ENCODE data around the gene INTS4. TPM values are rescaled to one million over a fixed set of nuclear protein-coding genes. Genes with fewer than 3 reads are reported as not detected.

INTS4 gene
- total and polyA plus RNA-seq, 2 of the 4 experiments (the other 2 are of a cell fraction), result 24.0 to 52.5 TPM

DNA sequence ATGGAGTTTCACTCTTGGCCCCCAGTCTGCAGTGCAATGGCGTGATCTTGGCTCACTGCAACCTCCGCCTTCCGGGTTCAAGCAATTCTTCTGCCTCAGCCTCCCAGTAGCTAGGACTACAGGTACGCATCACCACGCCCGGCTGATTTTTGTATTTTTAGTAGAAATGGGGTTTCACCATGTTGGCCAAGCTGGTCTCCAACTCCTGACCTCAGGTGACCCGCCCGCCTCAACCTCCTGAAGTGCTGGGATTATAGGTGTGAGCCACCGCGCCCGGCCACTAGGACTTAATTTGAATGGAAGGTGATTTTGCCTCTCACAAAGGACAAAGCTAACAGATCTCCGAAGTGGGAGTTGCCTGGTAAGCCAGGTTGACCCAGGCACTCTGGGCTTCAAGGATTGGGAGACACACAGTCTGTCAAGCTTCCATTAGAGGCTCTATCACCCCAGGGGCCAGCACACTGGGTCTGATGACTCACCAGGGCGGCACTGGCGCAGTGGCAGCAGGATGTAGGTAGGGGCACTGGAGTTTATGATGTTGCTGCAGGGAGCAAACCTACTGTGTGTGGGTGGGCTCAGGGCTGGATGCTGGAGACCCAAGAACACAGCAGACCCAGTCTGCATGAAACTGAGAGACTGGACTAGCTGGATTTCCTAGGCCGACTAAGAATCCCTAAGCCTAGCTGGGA lies 46.4 kb upstream of the INTS4 start:
- peak overlapping the region; percentile 97 for H2BK20ac ChIP-seq (ENCODE audit: low read depth, low read length)
- H2BK5ac ChIP-seq (ENCODE audit: low read depth, low read length, poor library complexity, severe bottlenecking), result peak overlapping the region; percentile 96
- H4K91ac ChIP-seq (ENCODE audit: insufficient read depth, low read depth, low read length), result peak overlapping the region; percentile 98
- peak overlapping the region; percentile 78 for H2AK5ac ChIP-seq (ENCODE audit: low read depth, low read length)
- peaks cover 0 to 10% of the 10 kb centered on the region in 2 experiments; a peak in 2 of 4 replicates for H3K79me1 ChIP-seq (ENCODE audit: low read depth in 1 of 2, low read length in 2 of 2)
- ATAC-seq (ENCODE audit: low read depth), result no peak
- no peak for DNase-seq
- peak overlapping the region; percentile 93 to 98 for H4K8ac ChIP-seq (ENCODE audit: low read depth in 2 of 2, low read length in 2 of 2)
- peak overlapping the region; percentile 99 for H3K4ac ChIP-seq (ENCODE audit: low read depth, low read length)
- H3K4me1 ChIP-seq (ENCODE audit: control insufficient read depth, insufficient read depth, low read length), result peaks cover 17% of the 10 kb centered on the region
- no peak for TF ChIP-seq CEBPB (IDR thresholded peaks at IDR 0.05; ENCODE audit: low read depth, low read length)
- no peak for TF ChIP-seq CHD1 (IDR thresholded peaks at IDR 0.05; ENCODE audit: low read depth, low read length)
- no peak for TF ChIP-seq POLR2A (IDR thresholded peaks at IDR 0.05; ENCODE audit: low read depth, low read length)
- TF ChIP-seq MAFK (IDR thresholded peaks at IDR 0.05; ENCODE audit: low read depth, low read length), result no peak
- peak overlapping the region; percentile 96 for H3K27ac ChIP-seq (ENCODE audit: insufficient read depth, low read length)
- H2AK9ac ChIP-seq (replicated peaks; ENCODE audit: low read depth, low read length, poor library complexity), result peak overlapping the region; percentile 77
- POLR2A ChIA-PET (ENCODE audit: unreplicated experiment), result no interaction called here
- H3K56ac ChIP-seq (ENCODE audit: extremely low read depth, insufficient read depth, low read length), result no peak overlapping the region; the same call in 1 of the 2 replicates
- peak overlapping the region; percentile 98 for H2BK120ac ChIP-seq (ENCODE audit: low read depth, low read length)
- peaks cover 14% of the 10 kb centered on the region; the same call in 1 of the 2 replicates for H3K9me1 ChIP-seq (ENCODE audit: insufficient read depth, low read length)
- CTCF ChIA-PET, result no interaction called here
- no peaks in the 10 kb centered on the region for H3K27me3 ChIP-seq (ENCODE audit: control insufficient read depth, insufficient read depth, low read length)
- H4K5ac ChIP-seq (ENCODE audit: low read depth, low read length), result peak overlapping the region; percentile 74
- H3K4me3 ChIP-seq (ENCODE audit: insufficient read depth, low read depth, low read length), result no peak overlapping the region
- H4K20me1 ChIP-seq (ENCODE audit: insufficient read depth, low read length), result no peaks in the 10 kb centered on the region
- H3K23ac ChIP-seq (ENCODE audit: low read depth, low read length), result peak overlapping the region; percentile 88
- no TSS peak for BruUV-seq (replicated peaks)
- WGBS, 2 experiments (ENCODE audit: extremely low coverage in 2 of 2, insufficient read length in 1 of 2), result 100% methylated on average over 3 of the region's 15 CpGs; no CpG with 5 or more reads in 1 of the 2 experiments
- H2BK15ac ChIP-seq (ENCODE audit: low read depth, low read length), result peak overlapping the region; percentile 94; the same call in 2 of the 3 replicates
- intact Hi-C loops (cut with micrococcal nuclease), result no loop called here
- dilution Hi-C loops (cut with HindIII; ENCODE audit: low sequenced_read_pairs, unreplicated experiment), result no loop called here
- no peak overlapping the region for H3K9ac ChIP-seq (ENCODE audit: low read depth, low read length)
- H3K36me3 ChIP-seq (ENCODE audit: control insufficient read depth, insufficient read depth, low read length), result no peaks in the 10 kb centered on the region
- peak overlapping the region; percentile 17; the same call in 1 of the 2 replicates for H3K18ac ChIP-seq (ENCODE audit: low read depth, low read length)
- H3K14ac ChIP-seq (replicated peaks; ENCODE audit: low read depth, low read length), result peak overlapping the region; percentile 99
- in situ Hi-C loops (cut with MboI; ENCODE audit: low sequenced_read_pairs), result no loop called here
- no peak overlapping the region for H3K4me2 ChIP-seq (ENCODE audit: low read depth, low read length)
- no peaks in the 10 kb centered on the region for H3K9me3 ChIP-seq (ENCODE audit: control insufficient read depth, insufficient read depth, low read length)
- peak overlapping the region; percentile 79 for H2AFZ ChIP-seq (replicated peaks; ENCODE audit: low read length, poor library complexity)

Measured in IMR-90 (cell line).